ENCODE data around the gene EPAS1. TPM values are rescaled to one million over a fixed set of nuclear protein-coding genes. Genes with fewer than 3 reads are reported as not detected.
A peak's percentile ranks its signal among the peaks of the same experiment; 100 is the strongest.

Gene EPAS1
- total and polyA plus RNA-seq, 12 donors, result 25.2 to 307 (median 175) TPM

- H3K4me3 ChIP-seq, result peak overlapping the region in 2 of 4 donors; percentile 63 to 83
- TF ChIP-seq CTCF (IDR thresholded peaks at IDR 0.05) (no peak), POLR2A (IDR thresholded peaks at IDR 0.05) (no peak)
- peaks cover 0 to 44% of the 10 kb centered on the region in 2 donors for H3K4me1 ChIP-seq (replicated peaks in 1 of 2)
- H3K36me3 ChIP-seq (replicated peaks in 1 of 2), result no peaks in the 10 kb centered on the region
- H3K27me3 ChIP-seq, result no peaks in the 10 kb centered on the region
- intact Hi-C loops (cut with DNase I), result loop anchor here in 1 of 2 donors (10.0 kb wide), 1 partner anchor 235 kb away; no protein-coding TSS in a partner anchor
- WGBS, 4 donors, result 12 to 18% (median 14%) methylated on average over 34 to 40 of the region's 40 CpGs
- DNase-seq, result peak; percentile 48 to 77 (median 60)
- peak overlapping the region in 4 of 5 donors; percentile 70 to 90 (median 82) for H3K27ac ChIP-seq
- no peaks in the 10 kb centered on the region for H3K9me3 ChIP-seq (replicated peaks in 1 of 3)
Measured at GRCh38 chr2:46299365-46300263, 2.4 kb downstream of the EPAS1 start.

GRCh38 chr2:46300406-46300832, 3.2 kb downstream of the EPAS1 start:
- H3K27me3 ChIP-seq, result no peaks in the 10 kb centered on the region
- WGBS, 4 donors, result 70 to 72% (median 71%) methylated on average over 6 of the region's 6 CpGs
- H3K27ac ChIP-seq, result peak overlapping the region in 3 of 5 donors; percentile 73 to 90 (median 90)
- DNase-seq, result no peak
- no peaks in the 10 kb centered on the region for H3K36me3 ChIP-seq (replicated peaks in 1 of 2)
- no peaks in the 10 kb centered on the region for H3K9me3 ChIP-seq (replicated peaks in 1 of 3)
- peak overlapping the region in 2 of 4 donors; percentile 63 to 83 for H3K4me3 ChIP-seq
- H3K4me1 ChIP-seq (replicated peaks in 1 of 2), result peaks cover 0 to 44% of the 10 kb centered on the region in 2 donors
- no peak for TF ChIP-seq CTCF (IDR thresholded peaks at IDR 0.05)
- no peak for TF ChIP-seq POLR2A (IDR thresholded peaks at IDR 0.05)
- intact Hi-C loops (cut with DNase I), result no loop called here

GRCh38 chr2:46302005-46302695, 4.9 kb downstream of the EPAS1 start:
- H3K36me3 ChIP-seq (replicated peaks in 1 of 2), result no peaks in the 10 kb centered on the region
- peaks cover 0 to 51% of the 10 kb centered on the region in 2 donors for H3K4me1 ChIP-seq (replicated peaks in 1 of 2)
- TF ChIP-seq CTCF (IDR thresholded peaks at IDR 0.05) (no peak), POLR2A (IDR thresholded peaks at IDR 0.05) (no peak)
- no peak for DNase-seq
- H3K9me3 ChIP-seq (replicated peaks in 1 of 3), result no peaks in the 10 kb centered on the region
- H3K4me3 ChIP-seq, result no peak overlapping the region
- H3K27me3 ChIP-seq, result no peaks in the 10 kb centered on the region
- 54 to 66% (median 62%) methylated on average over 4 of the region's 4 CpGs for WGBS, 4 donors
- H3K27ac ChIP-seq, result no peak overlapping the region
- intact Hi-C loops (cut with DNase I), result no loop called here

- no peaks in the 10 kb centered on the region for H3K36me3 ChIP-seq (replicated peaks in 1 of 2)
- no peak for DNase-seq
- WGBS, 4 donors, result 68 to 82% (median 75%) methylated on average over 3 of the region's 3 CpGs
- no peaks in the 10 kb centered on the region for H3K9me3 ChIP-seq (replicated peaks in 1 of 3)
- intact Hi-C loops (cut with DNase I), result no loop called here
- no peak overlapping the region for H3K4me3 ChIP-seq
- peaks cover 0 to 53% of the 10 kb centered on the region in 2 donors for H3K4me1 ChIP-seq (replicated peaks in 1 of 2)
- no peak for TF ChIP-seq CTCF (IDR thresholded peaks at IDR 0.05)
- TF ChIP-seq POLR2A (IDR thresholded peaks at IDR 0.05), result no peak
- peak overlapping the region in 1 of 5 donors; percentile 33 for H3K27ac ChIP-seq
- H3K27me3 ChIP-seq, result no peaks in the 10 kb centered on the region
Measured at GRCh38 chr2:46303233-46303632, 6.0 kb downstream of the EPAS1 start.

Measured in adrenal gland (tissue), 12 donors.